Measurements from ENCODE around the gene LSAMP. TPM values are rescaled to one million over a fixed set of nuclear protein-coding genes. Genes with fewer than 3 reads are reported as not detected.

The LSAMP gene
- polyA plus RNA-seq, 1 experiment = 2.7 TPM

GRCh38 chr3:115808244-115808643 lies 637.0 kb downstream of the LSAMP start:
- DNase-seq (ENCODE audit: low read depth) = no peak
- POLR2A ChIA-PET = interaction anchor here (1.0 kb wide), 1 partner anchor 24 kb away, joined by 3 read pairs; no protein-coding TSS in a partner anchor
- Histone ChIP-seq H3K27me3 (ENCODE audit: control insufficient read depth, insufficient read depth, low read length) (no peaks in the 10 kb centered on the region), H3K4me3 (ENCODE audit: low read depth, low read length) (no peak overlapping the region), H3K36me3 (ENCODE audit: control insufficient read depth, insufficient read depth, low read length) (no peaks in the 10 kb centered on the region)
- TF ChIP-seq CTCF (IDR thresholded peaks at IDR 0.05; ENCODE audit: insufficient read depth, low read depth, low read length) = no peak
- CTCF ChIA-PET = interaction anchor here (0.6 to 1.7 kb wide), 7 partner anchors 10 to 166 kb away, joined by 3 to 9 read pairs (median 4); no protein-coding TSS in a partner anchor

GRCh38 chr3:115806501-115806900 lies 638.8 kb downstream of the LSAMP start:
- no peak for DNase-seq (ENCODE audit: low read depth)
- no peaks in the 10 kb centered on the region for H3K27me3 ChIP-seq (ENCODE audit: control insufficient read depth, insufficient read depth, low read length)
- H3K4me3 ChIP-seq (ENCODE audit: low read depth, low read length) = no peak overlapping the region
- CTCF ChIA-PET = no interaction called here
- TF ChIP-seq CTCF (IDR thresholded peaks at IDR 0.05; ENCODE audit: insufficient read depth, low read depth, low read length) = no peak
- POLR2A ChIA-PET = no interaction called here
- no peaks in the 10 kb centered on the region for H3K36me3 ChIP-seq (ENCODE audit: control insufficient read depth, insufficient read depth, low read length)

- no peak for TF ChIP-seq CTCF (IDR thresholded peaks at IDR 0.05; ENCODE audit: insufficient read depth, low read depth, low read length)
- no peak for DNase-seq (ENCODE audit: low read depth)
- ChIA-PET POLR2A (interaction anchor here (0.8 kb wide), 1 partner anchor 20 kb away, joined by 3 read pairs; no protein-coding TSS in a partner anchor), CTCF (interaction anchor here (1.6 kb wide), 1 partner anchor 21 kb away, joined by 16 read pairs; no protein-coding TSS in a partner anchor)
- Histone ChIP-seq H3K27me3 (ENCODE audit: control insufficient read depth, insufficient read depth, low read length) (no peaks in the 10 kb centered on the region), H3K36me3 (ENCODE audit: control insufficient read depth, insufficient read depth, low read length) (no peaks in the 10 kb centered on the region), H3K4me3 (ENCODE audit: low read depth, low read length) (no peak overlapping the region)
Measured at GRCh38 chr3:115805520-115805919, 639.8 kb downstream of the LSAMP start.

GRCh38 chr3:115804713-115805119 lies 640.6 kb downstream of the LSAMP start:
- Histone ChIP-seq H3K27me3 (ENCODE audit: control insufficient read depth, insufficient read depth, low read length) (no peaks in the 10 kb centered on the region), H3K36me3 (ENCODE audit: control insufficient read depth, insufficient read depth, low read length) (no peaks in the 10 kb centered on the region), H3K4me3 (ENCODE audit: low read depth, low read length) (no peak overlapping the region)
- ChIA-PET POLR2A (interaction anchor here (0.6 to 0.8 kb wide), 3 partner anchors 19 to 969 kb away, joined by 3 to 6 read pairs (median 3); no protein-coding TSS in a partner anchor), CTCF (interaction anchor here (0.6 to 1.6 kb wide), 3 partner anchors 14 to 224 kb away, joined by 3 to 16 read pairs (median 4); no protein-coding TSS in a partner anchor)
- TF ChIP-seq CTCF (IDR thresholded peaks at IDR 0.05; ENCODE audit: insufficient read depth, low read depth, low read length) = no peak
- DNase-seq (ENCODE audit: low read depth) = peak; percentile 94

- POLR2A ChIA-PET = interaction anchor here (0.6 kb wide), 1 partner anchor 46 kb away, joined by 3 read pairs; no protein-coding TSS in a partner anchor
- Histone ChIP-seq H3K36me3 (ENCODE audit: control insufficient read depth, insufficient read depth, low read length) (no peaks in the 10 kb centered on the region), H3K4me3 (ENCODE audit: low read depth, low read length) (no peak overlapping the region), H3K27me3 (ENCODE audit: control insufficient read depth, insufficient read depth, low read length) (no peaks in the 10 kb centered on the region)
- no peak for TF ChIP-seq CTCF (IDR thresholded peaks at IDR 0.05; ENCODE audit: insufficient read depth, low read depth, low read length)
- no peak for DNase-seq (ENCODE audit: low read depth)
- CTCF ChIA-PET = interaction anchor here (0.8 to 4.1 kb wide), 4 partner anchors 13 to 20 kb away, joined by 3 to 24 read pairs (median 10); no protein-coding TSS in a partner anchor
Measured at GRCh38 chr3:115804200-115804599, 641.1 kb downstream of the LSAMP start.
